CD4-positive, alpha-beta T cell treated with Interleukin-17A for 1 hour (primary cell): ENCODE measurements around the gene SHBG.
"Not testable (repeated sequence)": the region's sequence is repeated elsewhere in the genome, so short reads cannot be mapped to it uniquely, and the experiment has no call there.

Experiments used
- DNase-seq: peaks from one replicate; pipeline ENCODE4 v3.0.0-alpha.2; 2020

The SHBG gene

GRCh38 chr17:7629939-7630571 is at the start of gene SHBG:
Gene SHBG (plus strand): TSS chr17:7630135. CDS start chr17:7630173, 38 bp downstream.
- no peak for DNase-seq

GRCh38 chr17:7580604-7581575 is 49.0 kb upstream of the SHBG start:
- no peak for DNase-seq

DNA sequence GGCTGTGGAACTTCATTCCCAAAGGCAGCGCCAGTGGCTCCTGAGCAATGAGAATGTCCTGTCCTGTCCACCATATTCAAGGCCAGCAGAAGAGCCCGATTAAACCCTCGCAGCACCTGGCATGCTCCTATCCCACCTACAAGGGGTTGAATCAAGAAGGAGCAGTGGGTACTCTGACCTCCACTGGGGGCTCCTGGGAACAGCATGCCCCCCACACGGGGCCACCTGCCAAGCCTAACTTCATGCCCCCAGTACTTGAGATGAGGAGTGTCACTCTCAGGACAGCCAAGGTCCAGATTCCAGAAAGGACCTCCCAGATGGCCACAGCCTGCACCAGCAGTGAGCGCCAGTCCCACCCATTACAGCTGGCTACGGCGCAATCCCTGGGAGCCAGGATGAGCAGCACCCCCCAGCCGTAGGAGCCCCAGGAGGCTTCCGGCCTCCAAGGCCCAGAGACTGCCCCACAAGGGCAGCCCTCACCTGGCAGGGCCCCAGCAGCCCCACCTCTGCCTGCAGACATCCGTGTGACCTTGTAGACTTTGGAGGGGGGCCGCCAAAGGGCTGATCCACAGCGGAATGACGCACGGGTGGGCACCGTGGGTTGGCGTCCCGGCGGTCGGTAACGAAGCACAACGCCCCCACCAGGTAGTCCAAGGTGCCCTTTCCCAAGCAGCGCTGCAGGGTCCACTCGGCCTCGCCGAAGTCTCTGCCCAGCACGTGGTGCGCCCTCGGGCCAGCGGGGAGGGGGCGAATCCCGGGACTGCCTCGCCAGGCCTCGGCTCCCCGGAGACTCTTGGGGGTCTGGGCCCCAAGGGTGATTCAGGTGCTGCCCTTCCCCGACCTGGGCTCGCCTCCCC is 47.3 kb upstream of the SHBG start:
- DNase-seq: no peak

- DNase-seq: peak; percentile 97
Measured at GRCh38 chr17:7583253-7584109, 46.5 kb upstream of the SHBG start, which contains the start of gene MPDU1. Gene MPDU1 (plus strand): TSS chr17:7583852. CDS start chr17:7583863, 11 bp downstream.

DNA sequence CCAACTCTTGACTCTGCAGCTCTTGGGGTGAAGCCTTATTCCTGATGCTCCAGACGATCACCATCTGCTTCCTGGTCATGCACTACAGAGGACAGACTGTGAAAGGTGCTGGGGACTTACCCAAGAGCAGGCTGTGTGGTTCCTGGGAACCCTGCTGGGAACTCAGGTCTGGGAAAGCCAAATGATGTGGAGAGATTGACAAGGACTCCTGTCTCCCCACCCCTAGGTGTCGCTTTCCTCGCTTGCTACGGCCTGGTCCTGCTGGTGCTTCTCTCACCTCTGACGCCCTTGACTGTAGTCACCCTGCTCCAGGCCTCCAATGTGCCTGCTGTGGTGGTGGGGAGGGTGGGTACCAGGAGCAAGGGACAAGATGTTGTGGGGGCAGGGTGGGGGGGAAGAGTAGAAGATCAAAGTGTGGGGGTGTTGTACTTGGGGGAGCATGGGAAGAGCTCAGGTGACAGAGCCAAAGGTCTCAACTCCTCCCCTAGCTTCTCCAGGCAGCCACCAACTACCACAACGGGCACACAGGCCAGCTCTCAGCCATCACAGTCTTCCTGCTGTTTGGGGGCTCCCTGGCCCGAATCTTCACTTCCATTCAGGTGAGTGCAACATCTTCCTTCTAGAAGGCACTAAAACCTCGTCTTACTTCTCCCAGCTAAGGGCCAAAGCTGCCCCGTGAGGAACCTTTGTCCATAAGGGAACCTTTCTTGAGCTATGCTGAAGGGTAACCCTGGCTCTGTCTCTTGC is 43.1 kb upstream of the SHBG start:
- DNase-seq: no peak

DNA sequence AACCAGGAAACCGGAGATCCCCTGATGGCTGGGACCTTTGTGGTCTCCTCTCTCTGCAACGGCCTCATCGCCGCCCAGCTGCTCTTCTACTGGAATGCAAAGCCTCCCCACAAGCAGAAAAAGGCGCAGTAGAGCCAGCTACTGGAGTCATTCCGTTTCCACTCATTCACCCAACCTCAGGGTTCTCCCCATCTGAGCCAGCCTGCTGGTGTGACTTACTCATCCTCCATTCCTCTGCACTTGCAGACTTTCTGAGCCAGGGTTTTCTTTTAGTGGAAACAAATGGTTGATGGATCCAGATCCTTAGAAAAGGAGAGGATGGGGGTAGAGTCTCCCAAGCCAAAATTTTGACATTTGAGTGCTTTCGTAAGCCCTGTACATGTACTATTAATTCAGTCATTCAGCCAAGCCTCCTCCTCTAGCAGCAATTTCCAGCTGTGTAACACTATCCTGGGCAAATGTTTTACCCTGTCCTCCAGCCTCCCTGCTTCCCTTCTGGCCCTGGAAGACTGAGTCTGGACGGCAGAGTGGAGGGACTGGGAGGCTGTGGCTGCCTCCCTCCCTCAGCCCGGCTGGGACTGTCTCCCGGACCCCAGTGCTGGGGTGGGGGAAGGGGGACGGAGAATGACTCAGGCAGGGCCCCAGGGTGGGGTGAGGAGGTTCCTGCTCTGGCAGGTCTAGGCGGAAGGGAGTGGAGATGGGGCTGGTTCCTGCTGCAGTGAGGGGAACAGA is 42.3 kb upstream of the SHBG start:
- DNase-seq: no peak

DNA sequence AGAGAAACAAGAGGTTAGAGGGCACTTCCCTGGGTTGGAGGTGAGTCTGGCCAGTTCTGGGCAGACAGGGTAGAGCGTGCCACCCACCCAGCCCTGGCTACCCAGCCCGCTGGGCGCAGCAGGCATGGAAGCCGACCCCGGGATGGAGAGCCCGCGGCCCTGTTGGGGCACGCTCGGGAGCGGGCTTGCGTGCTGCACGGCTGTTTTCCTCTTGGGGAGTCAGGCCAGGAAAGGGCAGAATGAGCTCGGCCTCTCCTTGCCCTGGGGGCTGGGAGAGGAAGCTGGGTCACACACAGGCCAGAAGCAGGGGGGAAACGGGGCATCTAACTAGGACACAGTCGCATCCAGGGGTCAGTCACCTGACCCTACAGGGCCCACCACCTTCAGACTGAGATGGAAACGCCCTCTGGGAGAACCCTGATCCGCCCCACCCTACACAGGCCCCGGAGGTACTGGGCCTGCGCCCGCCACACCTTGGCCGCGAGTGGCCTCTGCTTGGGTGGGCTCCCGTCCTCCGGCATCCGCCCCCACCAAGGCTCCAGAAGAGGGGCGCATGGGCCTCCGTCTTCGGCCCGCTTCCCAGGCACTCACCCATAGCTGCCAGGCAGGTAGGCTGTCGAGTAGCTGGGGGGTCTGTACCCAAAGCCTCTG is 41.3 kb upstream of the SHBG start:
- no peak for DNase-seq

- DNase-seq: peak; percentile 71
Measured at GRCh38 chr17:7589204-7589868, 40.6 kb upstream of the SHBG start.

DNA sequence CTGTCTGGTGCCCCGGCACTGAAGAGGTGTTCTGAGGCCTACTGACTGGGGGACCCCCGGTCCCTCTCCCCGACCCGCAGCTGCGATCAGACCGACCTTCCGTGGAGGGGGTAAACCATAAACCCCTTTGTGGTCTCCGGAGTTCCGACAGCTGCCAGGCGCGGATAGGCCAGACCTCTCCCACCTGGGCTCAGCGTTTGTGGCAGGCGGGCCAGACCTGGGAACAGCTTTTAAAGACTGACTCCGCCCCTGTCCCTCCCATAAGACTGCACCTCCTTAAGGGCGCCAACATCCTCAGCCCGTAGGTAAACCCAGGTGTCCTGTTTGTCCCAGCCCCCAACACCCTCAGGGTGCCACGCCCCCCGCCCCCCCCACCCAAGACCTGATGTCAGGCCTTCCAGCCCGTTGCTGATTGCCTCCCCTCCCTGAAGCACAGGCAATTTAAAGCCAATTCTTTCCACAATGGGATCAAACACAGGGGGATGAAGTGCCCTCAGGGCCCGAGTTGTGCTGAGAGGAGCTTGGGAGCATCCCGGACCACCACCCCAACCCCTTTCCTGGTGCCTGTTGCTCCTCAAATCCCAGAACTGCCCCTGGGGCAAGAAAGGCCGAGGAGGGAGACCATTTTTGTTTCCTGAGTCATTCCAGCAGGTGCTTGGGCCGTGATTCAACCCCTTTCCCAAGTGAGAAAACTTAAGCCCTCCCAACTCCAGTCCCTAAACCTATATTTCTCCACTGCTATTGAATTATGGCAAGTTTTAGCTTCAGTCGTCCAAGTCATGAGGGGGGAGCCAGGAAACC is 39.8 kb upstream of the SHBG start, which contains the start of gene SOX15:
SOX15 (minus strand) TSS at position 204 of the 801 bp plus-strand sequence. CDS start 418 bp downstream, outside the sequence.
- DNase-seq: no peak

- DNase-seq: no peak
Measured at GRCh38 chr17:7590743-7591142, 39.2 kb upstream of the SHBG start.

GRCh38 chr17:7591596-7591995 is 38.3 kb upstream of the SHBG start:
- no peak for DNase-seq

- no peak for DNase-seq
Measured at GRCh38 chr17:7592422-7593021, 37.4 kb upstream of the SHBG start.

DNA sequence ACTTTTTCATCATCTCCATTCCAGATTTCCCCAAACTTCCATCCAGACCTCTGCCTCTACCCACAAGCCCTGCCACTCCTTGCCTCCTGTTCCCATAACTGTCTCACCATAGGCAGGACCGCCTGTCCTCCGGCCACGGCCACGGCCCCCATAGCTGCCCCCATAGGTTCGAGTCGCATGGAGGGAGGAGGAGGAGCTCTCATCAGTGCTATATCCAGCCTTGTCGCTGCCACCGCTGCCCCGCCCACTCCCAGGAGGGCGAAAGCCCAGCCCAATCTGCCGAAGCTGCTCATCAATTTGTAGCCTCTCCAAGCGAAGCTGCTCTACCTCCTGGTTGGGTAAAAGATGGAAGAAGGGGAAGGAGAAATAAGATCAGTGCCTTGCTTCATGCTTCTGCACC is 36.6 kb upstream of the SHBG start:
- no peak for DNase-seq

DNA sequence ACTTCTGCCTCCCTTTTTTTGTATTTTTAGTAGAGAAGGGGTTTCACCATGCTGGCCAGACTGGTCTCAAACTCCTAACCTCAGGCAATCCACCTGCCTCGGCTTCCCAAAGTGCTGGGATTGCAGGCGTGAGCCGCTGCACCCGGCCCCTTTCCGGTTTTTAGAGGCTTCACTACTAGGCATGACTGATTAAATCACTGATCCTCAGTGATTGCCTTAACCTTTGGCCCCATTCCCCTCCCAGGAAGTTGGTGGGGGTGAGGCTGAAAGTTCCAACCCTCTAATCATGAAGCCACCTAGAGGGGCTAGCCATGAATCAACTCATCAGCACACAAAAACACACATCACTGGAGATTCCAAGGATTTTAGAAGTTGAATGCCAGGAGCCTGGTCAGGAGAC is 32.4 kb upstream of the SHBG start:
- DNase-seq: not testable (repeated sequence)

DNA sequence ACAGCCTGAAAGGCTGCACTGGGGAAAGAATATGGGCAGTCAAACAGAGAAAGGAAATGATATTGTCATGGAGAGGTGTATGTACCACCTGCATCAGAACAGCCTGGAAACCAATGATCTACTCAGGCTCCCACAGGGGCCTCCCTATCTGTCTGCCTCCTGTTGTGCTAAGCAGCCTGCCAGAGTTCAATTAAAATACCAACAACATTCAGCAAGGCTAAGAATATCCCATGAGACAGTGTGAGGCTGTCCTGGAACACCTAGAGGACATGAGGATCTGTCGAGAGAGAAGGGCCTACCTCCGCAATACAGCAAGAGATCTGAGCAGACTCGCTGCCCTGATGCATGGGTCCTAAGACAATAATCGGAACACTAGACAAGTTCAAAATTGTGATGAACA is 23.7 kb upstream of the SHBG start:
- no peak for DNase-seq

- no peak for DNase-seq
Measured at GRCh38 chr17:7610641-7611040, 19.3 kb upstream of the SHBG start.

DNA sequence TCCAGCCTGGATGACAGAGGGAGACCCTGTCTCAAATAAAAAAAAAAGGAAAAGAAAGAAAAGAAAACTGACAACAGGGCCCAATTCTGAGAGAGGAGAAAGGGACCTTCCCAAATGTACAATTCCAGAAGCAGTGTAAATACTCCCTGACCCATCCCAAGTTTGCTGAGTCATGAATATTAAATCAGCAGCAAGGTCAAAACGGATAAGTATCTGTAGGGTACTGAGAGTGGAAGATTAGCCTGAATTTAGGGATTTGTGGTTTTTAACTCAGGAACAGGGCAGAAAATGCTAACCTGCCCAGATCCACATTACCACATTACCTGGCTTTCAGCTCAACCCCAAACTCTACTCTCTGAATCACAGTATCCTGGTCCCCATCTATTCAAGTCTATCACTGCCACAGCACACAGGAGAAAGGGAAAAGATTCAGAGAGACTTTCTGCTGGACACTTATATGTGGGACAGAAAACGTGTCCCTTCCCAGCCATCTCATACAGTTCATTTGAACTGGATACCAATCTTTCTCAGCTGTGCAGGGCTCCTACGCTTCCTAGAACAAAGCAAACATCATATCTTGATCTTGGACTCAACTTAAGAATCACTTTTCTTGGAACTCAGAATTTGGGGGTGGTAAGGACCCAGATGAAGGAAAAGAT is 18.2 kb upstream of the SHBG start:
- no peak for DNase-seq

DNA sequence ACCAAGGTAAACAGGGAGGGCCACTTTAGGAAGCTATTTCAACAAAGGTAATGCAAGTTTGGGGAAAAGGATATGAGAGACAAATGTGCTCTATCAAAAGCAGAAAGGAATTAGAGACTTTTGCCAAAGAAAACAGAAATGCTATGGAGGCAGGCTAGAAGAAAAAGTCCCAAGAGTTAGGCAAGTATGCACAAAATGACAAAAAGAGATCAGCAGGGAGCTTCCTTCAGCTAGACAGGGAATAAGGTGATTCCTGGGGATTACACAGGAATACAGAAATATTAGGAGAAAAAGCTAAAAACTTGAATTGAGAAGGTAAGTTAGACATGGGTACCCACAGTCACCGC is 17.7 kb upstream of the SHBG start:
- no peak for DNase-seq
